Vagina (tissue), 2 donors: ENCODE results near the gene APH1A.
"Not testable (repeated sequence)": the region's sequence is repeated elsewhere in the genome, so short reads cannot be mapped to it uniquely, and the experiment has no call there.

Experiments used
- POLR2A ChIP-seq, 2 donors: fragments of 450-650 bp; IDR thresholded peaks; one replicate each; pipeline ENCODE4 v1.6.1; 2017; ENCODE audit warnings: antibody characterized with exemption in 2 of 2, mild to moderate bottlenecking in 2 of 2, moderate library complexity in 2 of 2
- POLR2AphosphoS5 ChIP-seq, 2 donors: sonication (generic); formaldehyde crosslinking; IDR thresholded peaks; one replicate each; pipeline ENCODE4 v1.9.0; 2017; ENCODE audit warnings: antibody characterized with exemption in 2 of 2, mild to moderate bottlenecking in 2 of 2, low read depth in 1 of 2; ENCODE audit not compliant: insufficient read depth in 1 of 2
- TF ChIP-seq, protein P1 (sequence below), 3 experiments: fragments of 450-650 bp in 2 of 3; fragments of 200-600 bp in 1 of 3; sonication (generic) in 1 of 3; IDR thresholded peaks; one replicate each; pipeline ENCODE4 v1.5.1; 2017 to 2019; ENCODE audit warnings: antibody characterized with exemption in 3 of 3, mild to moderate bottlenecking in 2 of 3, moderate library complexity in 2 of 3

DNA sequence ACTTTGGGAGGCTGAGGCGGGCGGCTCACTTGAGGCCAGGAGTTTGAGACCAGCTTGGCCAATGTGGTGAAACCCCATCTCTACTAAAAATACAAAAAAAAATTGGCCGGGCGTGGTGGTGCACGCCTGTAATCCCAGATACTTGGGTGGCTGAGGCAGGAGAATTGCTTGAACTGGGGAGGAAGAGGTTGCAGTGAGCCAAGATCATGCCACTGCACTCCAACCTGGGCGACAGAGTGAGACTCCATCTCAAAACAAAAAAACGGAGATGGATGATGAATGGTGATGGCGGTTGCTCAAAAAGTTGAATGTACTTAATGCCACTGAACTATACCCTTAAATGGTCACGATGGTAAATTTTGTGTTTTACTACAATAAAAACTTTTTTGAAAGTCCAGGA lies 39.8 kb upstream of the APH1A start:
- TF ChIP-seq, protein P1, sequence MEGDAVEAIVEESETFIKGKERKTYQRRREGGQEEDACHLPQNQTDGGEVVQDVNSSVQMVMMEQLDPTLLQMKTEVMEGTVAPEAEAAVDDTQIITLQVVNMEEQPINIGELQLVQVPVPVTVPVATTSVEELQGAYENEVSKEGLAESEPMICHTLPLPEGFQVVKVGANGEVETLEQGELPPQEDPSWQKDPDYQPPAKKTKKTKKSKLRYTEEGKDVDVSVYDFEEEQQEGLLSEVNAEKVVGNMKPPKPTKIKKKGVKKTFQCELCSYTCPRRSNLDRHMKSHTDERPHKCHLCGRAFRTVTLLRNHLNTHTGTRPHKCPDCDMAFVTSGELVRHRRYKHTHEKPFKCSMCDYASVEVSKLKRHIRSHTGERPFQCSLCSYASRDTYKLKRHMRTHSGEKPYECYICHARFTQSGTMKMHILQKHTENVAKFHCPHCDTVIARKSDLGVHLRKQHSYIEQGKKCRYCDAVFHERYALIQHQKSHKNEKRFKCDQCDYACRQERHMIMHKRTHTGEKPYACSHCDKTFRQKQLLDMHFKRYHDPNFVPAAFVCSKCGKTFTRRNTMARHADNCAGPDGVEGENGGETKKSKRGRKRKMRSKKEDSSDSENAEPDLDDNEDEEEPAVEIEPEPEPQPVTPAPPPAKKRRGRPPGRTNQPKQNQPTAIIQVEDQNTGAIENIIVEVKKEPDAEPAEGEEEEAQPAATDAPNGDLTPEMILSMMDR (IDR thresholded peaks at IDR 0.05) = not testable (repeated sequence)
- not testable (repeated sequence) for TF ChIP-seq POLR2AphosphoS5 (IDR thresholded peaks at IDR 0.05; ENCODE audit: insufficient read depth in 1 of 2, low read depth in 1 of 2); POLR2A (IDR thresholded peaks at IDR 0.05)
